Panc1 (cell line): Measurements from ENCODE around the gene IBA57.

ENCODE experiments used
- CTCF ChIP-seq: fragments of 450-650 bp; IDR thresholded peaks from 2 replicates; pipeline ENCODE4 v1.5.1; 2017; ENCODE audit warnings: mild to moderate bottlenecking
- POLR2AphosphoS5 ChIP-seq: IDR thresholded peaks from 2 replicates; pipeline ENCODE4 v1.6.1; 2012; ENCODE audit warnings: mild to moderate bottlenecking, low read depth, low read length, moderate library complexity
- TCF7L2 ChIP-seq: IDR thresholded peaks from 2 replicates; pipeline ENCODE4 v1.6.1; 2011; ENCODE audit warnings: mild to moderate bottlenecking, low read depth, low read length, inconsistent platforms

- no peak for TF ChIP-seq POLR2AphosphoS5
- no peak for TF ChIP-seq TCF7L2
- TF ChIP-seq CTCF: no peak
These were observed 52.1 kb downstream of the IBA57 start for GRCh38 chr1:228217551-228218344.
